NCI-H146 (cell line): ENCODE results near the gene RBBP8.

ENCODE experiments used
- DNase-seq: peaks from one replicate; lab custom pipeline; 2025; lab: John Stamatoyannopoulos, UW

Gene RBBP8

GRCh38 chr18:23063502-23063901 lies 130.4 kb downstream of the RBBP8 start:
- no peak for DNase-seq

GRCh38 chr18:23065234-23065806 lies 132.2 kb downstream of the RBBP8 start:
- DNase-seq, result no peak

GRCh38 chr18:23066060-23066459 lies 132.9 kb downstream of the RBBP8 start:
- no peak for DNase-seq

- no peak for DNase-seq
These were observed 133.4 kb downstream of the RBBP8 start for GRCh38 chr18:23066504-23067039.

- no peak for DNase-seq
These were observed 134.1 kb downstream of the RBBP8 start for GRCh38 chr18:23067236-23067635.

GRCh38 chr18:23068011-23068410 lies 134.9 kb downstream of the RBBP8 start:
- DNase-seq, result no peak

- DNase-seq, result no peak
These were observed 135.6 kb downstream of the RBBP8 start for GRCh38 chr18:23068570-23069310.

GRCh38 chr18:23069481-23069880 lies 136.4 kb downstream of the RBBP8 start:
- DNase-seq, result no peak

GRCh38 chr18:23069898-23070297 lies 136.8 kb downstream of the RBBP8 start:
- no peak for DNase-seq

GRCh38 chr18:23071285-23071684 lies 138.2 kb downstream of the RBBP8 start:
- DNase-seq, result no peak

GRCh38 chr18:23072079-23072478 lies 139.0 kb downstream of the RBBP8 start:
- no peak for DNase-seq

GRCh38 chr18:23073996-23074606 lies 141.0 kb downstream of the RBBP8 start:
- no peak for DNase-seq
